Sigmoid colon (tissue), 7 donors: ENCODE measurements around the gene ASB18. TPM values are rescaled to one million over a fixed set of nuclear protein-coding genes. Genes with fewer than 3 reads are reported as not detected.

Experiments
- DNase-seq: peaks from one replicate; pipeline ENCODE4 v3.0.0-alpha.2; 2019
- H3K27ac ChIP-seq, 4 donors: fragments of 200-600 bp; sonication (generic); one replicate each; pipeline ENCODE4 v1.5.1; 2016 to 2019; ENCODE audit warnings: mild to moderate bottlenecking in 1 of 4
- H3K27me3 ChIP-seq, 3 donors: fragments of 200-600 bp; sonication (generic); one replicate each; pipeline ENCODE4 v1.5.1; 2019; ENCODE audit warnings: mild to moderate bottlenecking in 1 of 3
- H3K36me3 ChIP-seq, 4 donors: fragments of 200-600 bp; sonication (generic); one replicate each; pipeline ENCODE4 v1.5.1; 2016 to 2019
- H3K4me1 ChIP-seq, 4 donors: fragments of 200-600 bp; sonication (generic); one replicate each; pipeline ENCODE4 v1.5.1; 2017 to 2019
- H3K4me3 ChIP-seq, 4 donors: fragments of 200-600 bp; sonication (generic); one replicate each; pipeline ENCODE4 v1.5.1; 2017 to 2019; ENCODE audit warnings: mild to moderate bottlenecking in 2 of 4, moderate library complexity in 1 of 4
- H3K9me3 ChIP-seq, 4 donors: fragments of 200-600 bp in 3 of 4; sonication (generic) in 3 of 4; one replicate each; pipeline versions ENCODE4 v1.5.1 to v1.6.1; 2013 to 2019
- CTCF ChIP-seq, 4 experiments: fragments of 450-650 bp in 3 of 4; fragments of 200-600 bp in 1 of 4; IDR thresholded peaks; one replicate each; pipeline ENCODE4 v1.5.1; 2016 to 2019; ENCODE audit warnings: antibody characterized with exemption in 4 of 4, mild to moderate bottlenecking in 3 of 4, moderate library complexity in 2 of 4
- EP300 ChIP-seq, 4 donors: sonication (generic); formaldehyde crosslinking; IDR thresholded peaks; one replicate each; pipeline ENCODE4 v1.6.1; 2017; ENCODE audit warnings: antibody characterized with exemption in 4 of 4
- POLR2A ChIP-seq, 2 donors: fragments of 450-650 bp; IDR thresholded peaks; one replicate each; pipeline ENCODE4 v1.6.1; 2016; ENCODE audit warnings: antibody characterized with exemption in 2 of 2, mild to moderate bottlenecking in 2 of 2, moderate library complexity in 2 of 2
- POLR2AphosphoS5 ChIP-seq, 4 donors: sonication (generic); formaldehyde crosslinking; IDR thresholded peaks; one replicate each; pipeline ENCODE4 v1.6.1; 2017; ENCODE audit warnings: antibody characterized with exemption in 4 of 4
- WGBS, 2 donors: extraction: QIAGEN DNeasy Blood & Tissue Kit; methylation state at CpG; one replicate each; pipeline ENCODE4 v1.1.7; 2013; 5-methylcytosine and 5-hydroxymethylcytosine counted together
- intact Hi-C: fragments of 100-400 bp; cut with DNase I; formaldehyde crosslinking; loops from one replicate; pipeline ENCODE4 v1.15.1; 2023
- polyA plus RNA-seq, 3 donors: library from polyadenylated mRNA; stranded (reverse); fragments of 200-250 nt; gene quantifications; one replicate each; pipeline ENCODE4 v1.2.3, GENCODE V29; 2013
- total RNA-seq, 4 donors: library from RNA; depleted of rRNA; stranded (reverse); fragments of >200 nt; gene quantifications; one replicate each; pipeline ENCODE4 v1.1.0, GENCODE V29; 2016
- donor health status: healthy with polysubstance abuse.
- donor health status: Bipolar disorder and iron deficiency.
- donor health status: healthy.

ASB18 gene
- total and polyA plus RNA-seq, 7 donors, result not detected

- peaks cover 0 to 48% (median 0%) of the 10 kb centered on the region in 3 donors for H3K27me3 ChIP-seq
- no peak for DNase-seq
- 70 to 73% methylated on average over 8 of the region's 8 CpGs for WGBS, 2 donors
- no peaks in the 10 kb centered on the region for H3K36me3 ChIP-seq
- H3K27ac ChIP-seq, result no peak overlapping the region
- H3K4me1 ChIP-seq, result no peaks in the 10 kb centered on the region
- no peak overlapping the region for H3K4me3 ChIP-seq
- H3K9me3 ChIP-seq, result no peaks in the 10 kb centered on the region
- TF ChIP-seq CTCF (IDR thresholded peaks at IDR 0.05) (no peak), POLR2AphosphoS5 (IDR thresholded peaks at IDR 0.05) (no peak), EP300 (IDR thresholded peaks at IDR 0.05) (no peak), POLR2A (IDR thresholded peaks at IDR 0.05) (no peak)
- intact Hi-C loops, result no loop called here
Observed at GRCh38 chr2:236257136-236257535, 7.1 kb downstream of the ASB18 start.

GRCh38 chr2:236256366-236256985 lies 7.7 kb downstream of the ASB18 start:
- WGBS, 2 donors, result 40 to 49% methylated on average over 8 of the region's 8 CpGs
- H3K4me3 ChIP-seq, result no peak overlapping the region
- no peak for DNase-seq
- peaks cover 0 to 48% (median 0%) of the 10 kb centered on the region in 3 donors for H3K27me3 ChIP-seq
- H3K4me1 ChIP-seq, result no peaks in the 10 kb centered on the region
- H3K36me3 ChIP-seq, result no peaks in the 10 kb centered on the region
- intact Hi-C loops, result no loop called here
- H3K9me3 ChIP-seq, result no peaks in the 10 kb centered on the region
- H3K27ac ChIP-seq, result no peak overlapping the region
- TF ChIP-seq CTCF (IDR thresholded peaks at IDR 0.05), result no peak
- TF ChIP-seq POLR2A (IDR thresholded peaks at IDR 0.05), result no peak
- no peak for TF ChIP-seq EP300 (IDR thresholded peaks at IDR 0.05)
- no peak for TF ChIP-seq POLR2AphosphoS5 (IDR thresholded peaks at IDR 0.05)

- no peak overlapping the region for H3K4me3 ChIP-seq
- no peaks in the 10 kb centered on the region for H3K4me1 ChIP-seq
- TF ChIP-seq POLR2AphosphoS5 (IDR thresholded peaks at IDR 0.05) (no peak), POLR2A (IDR thresholded peaks at IDR 0.05) (no peak), EP300 (IDR thresholded peaks at IDR 0.05) (no peak), CTCF (IDR thresholded peaks at IDR 0.05) (no peak)
Observed at GRCh38 chr2:236254674-236255073, 9.5 kb downstream of the ASB18 start.

GRCh38 chr2:236254001-236254400 lies 10.2 kb downstream of the ASB18 start:
- H3K9me3 ChIP-seq, result no peaks in the 10 kb centered on the region
- TF ChIP-seq CTCF (IDR thresholded peaks at IDR 0.05), result no peak
- no peak for TF ChIP-seq POLR2A (IDR thresholded peaks at IDR 0.05)
- no peak for TF ChIP-seq EP300 (IDR thresholded peaks at IDR 0.05)
- no peak for TF ChIP-seq POLR2AphosphoS5 (IDR thresholded peaks at IDR 0.05)
- H3K27me3 ChIP-seq, result peaks cover 0 to 36% (median 0%) of the 10 kb centered on the region in 3 donors
- no peak for DNase-seq
- no peaks in the 10 kb centered on the region for H3K4me1 ChIP-seq
- 51 to 80% methylated on average over 3 of the region's 3 CpGs for WGBS, 2 donors
- intact Hi-C loops, result no loop called here
- H3K27ac ChIP-seq, result no peak overlapping the region
- H3K36me3 ChIP-seq, result no peaks in the 10 kb centered on the region
- H3K4me3 ChIP-seq, result no peak overlapping the region

More at GRCh38 chr2:236254674-236255073, 9.5 kb downstream of the ASB18 start:
- Histone ChIP-seq H3K9me3 (no peaks in the 10 kb centered on the region), H3K36me3 (no peaks in the 10 kb centered on the region), H3K27me3 (peaks cover 0 to 43% (median 0%) of the 10 kb centered on the region in 3 donors), H3K27ac (no peak overlapping the region)
- 81 to 88% methylated on average over 13 of the region's 13 CpGs for WGBS, 2 donors
- DNase-seq, result no peak
- intact Hi-C loops, result no loop called here

- H3K27ac ChIP-seq, result no peak overlapping the region
- no peak for DNase-seq
- TF ChIP-seq CTCF (IDR thresholded peaks at IDR 0.05), result no peak
- no peak for TF ChIP-seq EP300 (IDR thresholded peaks at IDR 0.05)
- TF ChIP-seq POLR2A (IDR thresholded peaks at IDR 0.05), result no peak
- no peaks in the 10 kb centered on the region for H3K36me3 ChIP-seq
- intact Hi-C loops, result no loop called here
- H3K9me3 ChIP-seq, result no peaks in the 10 kb centered on the region
- WGBS, 2 donors, result 54 to 70% methylated on average over 3 of the region's 3 CpGs
- H3K4me3 ChIP-seq, result no peak overlapping the region
- H3K27me3 ChIP-seq, result peaks cover 0 to 29% (median 0%) of the 10 kb centered on the region in 3 donors
- no peaks in the 10 kb centered on the region for H3K4me1 ChIP-seq
Observed at GRCh38 chr2:236252602-236253001, 11.6 kb downstream of the ASB18 start.
